Epidermal melanocyte (primary cell): Measurements from ENCODE around the gene NUP42.
"Not testable (repeated sequence)": the region's sequence is repeated elsewhere in the genome, so short reads cannot be mapped to it uniquely, and the experiment has no call there.

Experiments
- DNase-seq: peaks from one replicate; pipeline ENCODE4 v3.0.0; 2011; ENCODE audit warnings: low spot score; ENCODE audit not compliant: insufficient read length

Gene NUP42

GRCh38 chr7:23181684-23182553, at the start of gene NUP42:
Gene NUP42 (plus strand): TSS chr7:23182048. CDS start chr7:23182086, 38 bp downstream.
- peak; percentile 92 for DNase-seq

GRCh38 chr7:23133797-23134196, 48.1 kb upstream of the NUP42 start:
- no peak for DNase-seq

- no peak for DNase-seq
These were observed 46.1 kb upstream of the NUP42 start for GRCh38 chr7:23135755-23136154.

- no peak for DNase-seq
These were observed 45.6 kb upstream of the NUP42 start for GRCh38 chr7:23136216-23136615.

- DNase-seq, result no peak
These were observed 24.2 kb upstream of the NUP42 start for GRCh38 chr7:23157679-23158078.

- DNase-seq, result no peak
These were observed 23.3 kb upstream of the NUP42 start for GRCh38 chr7:23158546-23158945.

- no peak for DNase-seq
These were observed 20.4 kb upstream of the NUP42 start for GRCh38 chr7:23161482-23161881.

GRCh38 chr7:23164846-23165245, 17.0 kb upstream of the NUP42 start:
- DNase-seq, result no peak

GRCh38 chr7:23165316-23165715, 16.5 kb upstream of the NUP42 start:
- no peak for DNase-seq

GRCh38 chr7:23167691-23168090, 14.2 kb upstream of the NUP42 start:
- DNase-seq, result no peak

GRCh38 chr7:23168111-23168885, 13.6 kb upstream of the NUP42 start:
- DNase-seq, result no peak

GRCh38 chr7:23175938-23176337, 5.9 kb upstream of the NUP42 start:
- DNase-seq, result no peak

GRCh38 chr7:23183279-23184012, 1.6 kb downstream of the NUP42 start:
- no peak for DNase-seq

- DNase-seq, result no peak
These were observed 2.4 kb downstream of the NUP42 start for GRCh38 chr7:23184291-23184690.

GRCh38 chr7:23184709-23185359, 3.0 kb downstream of the NUP42 start:
- peak; percentile 26 for DNase-seq

- no peak for DNase-seq
These were observed 4.1 kb downstream of the NUP42 start for GRCh38 chr7:23185980-23186379.

- no peak for DNase-seq
These were observed 9.2 kb downstream of the NUP42 start for GRCh38 chr7:23191022-23191421.

GRCh38 chr7:23193650-23194227, 11.9 kb downstream of the NUP42 start:
- DNase-seq, result not testable (repeated sequence)

GRCh38 chr7:23196306-23196705, 14.5 kb downstream of the NUP42 start:
- DNase-seq, result no peak

GRCh38 chr7:23197745-23198144, 15.9 kb downstream of the NUP42 start:
- DNase-seq, result not testable (repeated sequence)

- DNase-seq, result no peak
These were observed 18.5 kb downstream of the NUP42 start for GRCh38 chr7:23200331-23200730.
